ENCODE results near the gene RAB3GAP1. TPM values are rescaled to one million over a fixed set of nuclear protein-coding genes. Genes with fewer than 3 reads are reported as not detected.
"Not testable (repeated sequence)": the region's sequence is repeated elsewhere in the genome, so short reads cannot be mapped to it uniquely, and the experiment has no call there.

RAB3GAP1 gene
- total RNA-seq, 1 experiment from 2014 or later: 35.8 TPM

DNA sequence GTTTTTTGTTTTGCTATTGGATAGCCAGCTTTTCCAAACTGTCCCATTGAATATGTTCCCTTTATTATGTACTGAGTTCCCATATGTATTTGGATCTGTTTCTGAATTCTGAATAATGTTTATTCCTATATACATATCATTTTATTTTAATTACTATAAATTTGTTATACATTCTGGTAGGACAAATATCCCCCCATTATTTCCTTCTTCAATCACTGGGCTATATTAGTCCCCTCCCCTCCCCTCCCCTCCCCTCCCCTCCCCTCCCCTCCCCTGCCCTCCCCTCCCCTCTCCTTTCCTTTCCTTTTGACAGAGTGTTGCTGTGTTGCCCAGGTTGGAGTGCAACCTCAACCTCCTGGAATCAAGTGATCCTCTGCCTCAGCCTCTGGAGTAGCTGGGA is 26.3 kb downstream of the RAB3GAP1 start:
- Histone ChIP-seq H3K27ac (ENCODE audit: low read length) (no peak overlapping the region), H3K4me1 (ENCODE audit: insufficient read depth, low read length) (peaks cover 8% of the 10 kb centered on the region; the same call in 1 of the 2 replicates), H3K36me3 (ENCODE audit: low read depth, low read length) (peaks cover 9% of the 10 kb centered on the region), H3K4me3 (ENCODE audit: low read length) (no peak overlapping the region), H3K79me2 (ENCODE audit: low read length) (peaks cover 17% of the 10 kb centered on the region; the same call in 1 of the 2 replicates), H3K9me3 (ENCODE audit: low read length) (0 out of 2 replicates have a peak, but pooled peaks cover under 1% of the 10 kb centered on the region), H3K27me3 (ENCODE audit: low read length) (no peaks in the 10 kb centered on the region), H2AFZ (ENCODE audit: low read length) (no peak overlapping the region), H3K9ac (ENCODE audit: low read length) (no peak overlapping the region), H3F3A (ENCODE audit: low read length, unreplicated experiment) (no peaks in the 10 kb centered on the region), H3K9me2 (replicated peaks; ENCODE audit: low read length) (no peaks in the 10 kb centered on the region), H4K20me1 (ENCODE audit: low read length) (no peaks in the 10 kb centered on the region), H3K4me2 (ENCODE audit: low read length) (no peak overlapping the region)
- ChIA-PET CTCF (no interaction called here), POLR2A (ENCODE audit: unreplicated experiment) (no interaction called here)
- no TSS peak for BruUV-seq (replicated peaks)
- ATAC-seq (no peak), DNase-seq (no peak)
- TF ChIP-seq EZH2 (IDR thresholded peaks at IDR 0.05; ENCODE audit: low read length, unreplicated experiment) (no peak), EZH2phosphoT487 (IDR thresholded peaks at IDR 0.05; ENCODE audit: borderline replicate concordance, low read length) (no peak)
- TF ChIP-seq, protein P1, sequence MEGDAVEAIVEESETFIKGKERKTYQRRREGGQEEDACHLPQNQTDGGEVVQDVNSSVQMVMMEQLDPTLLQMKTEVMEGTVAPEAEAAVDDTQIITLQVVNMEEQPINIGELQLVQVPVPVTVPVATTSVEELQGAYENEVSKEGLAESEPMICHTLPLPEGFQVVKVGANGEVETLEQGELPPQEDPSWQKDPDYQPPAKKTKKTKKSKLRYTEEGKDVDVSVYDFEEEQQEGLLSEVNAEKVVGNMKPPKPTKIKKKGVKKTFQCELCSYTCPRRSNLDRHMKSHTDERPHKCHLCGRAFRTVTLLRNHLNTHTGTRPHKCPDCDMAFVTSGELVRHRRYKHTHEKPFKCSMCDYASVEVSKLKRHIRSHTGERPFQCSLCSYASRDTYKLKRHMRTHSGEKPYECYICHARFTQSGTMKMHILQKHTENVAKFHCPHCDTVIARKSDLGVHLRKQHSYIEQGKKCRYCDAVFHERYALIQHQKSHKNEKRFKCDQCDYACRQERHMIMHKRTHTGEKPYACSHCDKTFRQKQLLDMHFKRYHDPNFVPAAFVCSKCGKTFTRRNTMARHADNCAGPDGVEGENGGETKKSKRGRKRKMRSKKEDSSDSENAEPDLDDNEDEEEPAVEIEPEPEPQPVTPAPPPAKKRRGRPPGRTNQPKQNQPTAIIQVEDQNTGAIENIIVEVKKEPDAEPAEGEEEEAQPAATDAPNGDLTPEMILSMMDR (conservative IDR thresholded peaks at IDR 0.05; ENCODE audit: low read depth, low read length): no peak
- intact Hi-C loops (cut with micrococcal nuclease): no loop called here

- Histone ChIP-seq H3K36me3 (ENCODE audit: low read depth, low read length) (0 out of 2 replicates have a peak, but pooled peaks cover 5% of the 10 kb centered on the region), H2AFZ (ENCODE audit: low read length) (no peak overlapping the region), H3F3A (ENCODE audit: low read length, unreplicated experiment) (no peaks in the 10 kb centered on the region), H3K27ac (ENCODE audit: low read length) (no peak overlapping the region), H3K9ac (ENCODE audit: low read length) (no peak overlapping the region), H3K9me3 (ENCODE audit: low read length) (no peaks in the 10 kb centered on the region), H3K27me3 (ENCODE audit: low read length) (no peaks in the 10 kb centered on the region), H3K4me3 (ENCODE audit: low read length) (no peak overlapping the region), H3K4me2 (ENCODE audit: low read length) (no peak overlapping the region), H3K9me2 (replicated peaks; ENCODE audit: low read length) (no peaks in the 10 kb centered on the region), H4K20me1 (ENCODE audit: low read length) (no peaks in the 10 kb centered on the region; the same call in 1 of the 2 replicates), H3K4me1 (ENCODE audit: insufficient read depth, low read length) (peaks cover 4% of the 10 kb centered on the region; the same call in 1 of the 2 replicates), H3K79me2 (ENCODE audit: low read length) (peaks cover 42% of the 10 kb centered on the region)
- DNase-seq (no peak), ATAC-seq (no peak)
- TF ChIP-seq, protein P1 (conservative IDR thresholded peaks at IDR 0.05; ENCODE audit: low read depth, low read length): no peak
- TF ChIP-seq EZH2phosphoT487 (IDR thresholded peaks at IDR 0.05; ENCODE audit: borderline replicate concordance, low read length) (no peak), EZH2 (IDR thresholded peaks at IDR 0.05; ENCODE audit: low read length, unreplicated experiment) (no peak)
- ChIA-PET POLR2A (ENCODE audit: unreplicated experiment) (no interaction called here), CTCF (no interaction called here)
- intact Hi-C loops (cut with micrococcal nuclease): no loop called here
- no TSS peak for BruUV-seq (replicated peaks)
Observed at GRCh38 chr2:135086222-135086621, 34.1 kb downstream of the RAB3GAP1 start.

DNA sequence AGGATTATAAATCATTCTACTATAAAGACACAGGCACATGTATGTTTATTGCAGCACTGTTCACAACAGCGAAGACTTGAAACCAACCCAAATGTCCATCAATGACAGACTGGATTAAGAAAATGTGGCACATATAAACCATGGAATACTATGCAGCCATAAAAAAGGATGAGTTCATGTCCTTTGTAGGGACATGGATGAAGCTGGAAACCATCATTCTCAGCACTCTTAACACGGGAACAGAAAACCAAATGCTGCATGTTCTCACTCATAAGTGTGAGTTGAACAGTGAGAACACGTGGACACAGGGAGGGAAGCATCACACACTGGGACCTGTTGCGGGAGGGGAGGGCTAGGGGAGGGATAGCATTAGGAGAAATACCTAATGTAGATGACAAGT is 37.5 kb downstream of the RAB3GAP1 start:
- H3K4me2 ChIP-seq (ENCODE audit: low read length); H3K27ac ChIP-seq (ENCODE audit: low read length); BruUV-seq (replicated peaks); POLR2A ChIA-PET (ENCODE audit: unreplicated experiment); H4K20me1 ChIP-seq (ENCODE audit: low read length); H3K9me3 ChIP-seq (ENCODE audit: low read length); H3K4me3 ChIP-seq (ENCODE audit: low read length); H2AFZ ChIP-seq (ENCODE audit: low read length); DNase-seq; H3F3A ChIP-seq (ENCODE audit: low read length, unreplicated experiment); CTCF ChIA-PET; H3K9me2 ChIP-seq (replicated peaks; ENCODE audit: low read length); H3K36me3 ChIP-seq (ENCODE audit: low read depth, low read length); ATAC-seq; H3K9ac ChIP-seq (ENCODE audit: low read length); intact Hi-C loops (cut with micrococcal nuclease); H3K27me3 ChIP-seq (ENCODE audit: low read length): not testable (repeated sequence)
- H3K4me1 ChIP-seq (ENCODE audit: insufficient read depth, low read length): peaks cover 35% of the 10 kb centered on the region
- peaks cover 33% of the 10 kb centered on the region for H3K79me2 ChIP-seq (ENCODE audit: low read length)
